ENCODE results near the gene NTPCR.
"Not testable (repeated sequence)": the region's sequence is repeated elsewhere in the genome, so short reads cannot be mapped to it uniquely, and the experiment has no call there.

NTPCR gene

DNA sequence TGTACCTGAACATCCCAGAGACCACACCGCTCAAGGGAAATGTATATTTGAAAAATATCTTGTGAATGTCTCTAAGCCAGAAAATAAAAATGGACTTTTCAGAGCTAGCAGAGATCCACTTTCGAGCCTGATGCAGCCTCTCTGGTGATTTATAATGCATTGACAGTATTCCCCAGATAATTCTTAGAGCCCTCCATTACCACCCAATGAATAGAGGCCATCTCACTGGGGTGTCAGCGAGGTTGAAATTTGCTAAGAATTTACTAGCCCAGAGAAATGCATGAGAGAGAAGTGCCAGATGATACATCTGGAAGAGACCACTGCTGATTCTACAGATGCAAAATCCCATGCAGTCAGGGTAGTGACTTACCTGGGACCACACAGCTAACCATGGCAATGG, 25.5 kb upstream of the NTPCR start:
- Histone ChIP-seq H3K27me3 (ENCODE audit: insufficient read depth, poor library complexity, severe bottlenecking) (no peaks in the 10 kb centered on the region), H3K4me3 (replicated peaks; ENCODE audit: insufficient read depth, low read length) (no peak overlapping the region), H3K27ac (replicated peaks) (no peak overlapping the region)
- no peak for TF ChIP-seq POLR2AphosphoS5 (IDR thresholded peaks at IDR 0.05; ENCODE audit: low read depth)
- DNase-seq (ENCODE audit: low read depth in 1 of 2, low spot score in 1 of 2): no peak

DNA sequence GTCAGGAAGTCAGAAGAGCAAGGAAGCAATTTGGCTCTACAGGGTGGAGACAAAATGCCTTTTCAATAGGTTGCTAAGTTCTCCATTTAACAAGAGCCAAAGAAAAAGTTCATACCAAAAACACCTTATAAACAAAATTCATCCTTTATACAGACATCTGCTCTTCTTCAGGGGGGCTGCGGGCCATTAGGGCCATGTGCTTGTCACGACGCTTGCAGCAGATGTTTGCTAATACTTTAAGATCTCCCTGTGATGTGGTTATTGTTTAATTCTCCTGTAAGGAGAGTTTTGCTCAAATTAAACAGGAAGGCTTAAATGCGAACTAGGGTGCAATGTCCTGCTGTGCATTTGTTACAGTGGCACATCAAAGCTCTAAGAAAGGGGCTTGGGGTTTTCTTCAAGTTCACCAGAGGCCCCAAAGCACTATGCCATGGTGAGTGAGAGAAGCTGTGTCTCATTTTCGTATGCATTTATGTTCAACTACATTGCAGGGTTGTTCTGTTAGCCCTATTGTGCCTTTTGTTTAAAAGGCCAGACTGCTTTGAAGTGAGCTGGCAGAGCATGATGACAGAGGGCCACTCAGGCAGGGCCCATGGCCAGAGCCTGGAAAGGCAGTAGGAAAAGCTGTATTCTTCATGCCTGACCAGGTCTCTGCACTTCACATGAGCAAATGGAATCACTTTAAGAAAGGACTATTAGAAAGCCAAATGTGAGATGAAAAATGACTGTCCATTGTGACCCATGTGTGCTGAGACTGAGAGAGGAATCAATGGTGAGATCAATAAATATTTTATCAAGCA, 24.8 kb upstream of the NTPCR start:
- no peak overlapping the region for H3K27ac ChIP-seq (replicated peaks)
- TF ChIP-seq, protein P1, sequence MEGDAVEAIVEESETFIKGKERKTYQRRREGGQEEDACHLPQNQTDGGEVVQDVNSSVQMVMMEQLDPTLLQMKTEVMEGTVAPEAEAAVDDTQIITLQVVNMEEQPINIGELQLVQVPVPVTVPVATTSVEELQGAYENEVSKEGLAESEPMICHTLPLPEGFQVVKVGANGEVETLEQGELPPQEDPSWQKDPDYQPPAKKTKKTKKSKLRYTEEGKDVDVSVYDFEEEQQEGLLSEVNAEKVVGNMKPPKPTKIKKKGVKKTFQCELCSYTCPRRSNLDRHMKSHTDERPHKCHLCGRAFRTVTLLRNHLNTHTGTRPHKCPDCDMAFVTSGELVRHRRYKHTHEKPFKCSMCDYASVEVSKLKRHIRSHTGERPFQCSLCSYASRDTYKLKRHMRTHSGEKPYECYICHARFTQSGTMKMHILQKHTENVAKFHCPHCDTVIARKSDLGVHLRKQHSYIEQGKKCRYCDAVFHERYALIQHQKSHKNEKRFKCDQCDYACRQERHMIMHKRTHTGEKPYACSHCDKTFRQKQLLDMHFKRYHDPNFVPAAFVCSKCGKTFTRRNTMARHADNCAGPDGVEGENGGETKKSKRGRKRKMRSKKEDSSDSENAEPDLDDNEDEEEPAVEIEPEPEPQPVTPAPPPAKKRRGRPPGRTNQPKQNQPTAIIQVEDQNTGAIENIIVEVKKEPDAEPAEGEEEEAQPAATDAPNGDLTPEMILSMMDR (IDR thresholded peaks at IDR 0.05; ENCODE audit: insufficient read depth, low read length): no peak
- TF ChIP-seq, protein P2, sequence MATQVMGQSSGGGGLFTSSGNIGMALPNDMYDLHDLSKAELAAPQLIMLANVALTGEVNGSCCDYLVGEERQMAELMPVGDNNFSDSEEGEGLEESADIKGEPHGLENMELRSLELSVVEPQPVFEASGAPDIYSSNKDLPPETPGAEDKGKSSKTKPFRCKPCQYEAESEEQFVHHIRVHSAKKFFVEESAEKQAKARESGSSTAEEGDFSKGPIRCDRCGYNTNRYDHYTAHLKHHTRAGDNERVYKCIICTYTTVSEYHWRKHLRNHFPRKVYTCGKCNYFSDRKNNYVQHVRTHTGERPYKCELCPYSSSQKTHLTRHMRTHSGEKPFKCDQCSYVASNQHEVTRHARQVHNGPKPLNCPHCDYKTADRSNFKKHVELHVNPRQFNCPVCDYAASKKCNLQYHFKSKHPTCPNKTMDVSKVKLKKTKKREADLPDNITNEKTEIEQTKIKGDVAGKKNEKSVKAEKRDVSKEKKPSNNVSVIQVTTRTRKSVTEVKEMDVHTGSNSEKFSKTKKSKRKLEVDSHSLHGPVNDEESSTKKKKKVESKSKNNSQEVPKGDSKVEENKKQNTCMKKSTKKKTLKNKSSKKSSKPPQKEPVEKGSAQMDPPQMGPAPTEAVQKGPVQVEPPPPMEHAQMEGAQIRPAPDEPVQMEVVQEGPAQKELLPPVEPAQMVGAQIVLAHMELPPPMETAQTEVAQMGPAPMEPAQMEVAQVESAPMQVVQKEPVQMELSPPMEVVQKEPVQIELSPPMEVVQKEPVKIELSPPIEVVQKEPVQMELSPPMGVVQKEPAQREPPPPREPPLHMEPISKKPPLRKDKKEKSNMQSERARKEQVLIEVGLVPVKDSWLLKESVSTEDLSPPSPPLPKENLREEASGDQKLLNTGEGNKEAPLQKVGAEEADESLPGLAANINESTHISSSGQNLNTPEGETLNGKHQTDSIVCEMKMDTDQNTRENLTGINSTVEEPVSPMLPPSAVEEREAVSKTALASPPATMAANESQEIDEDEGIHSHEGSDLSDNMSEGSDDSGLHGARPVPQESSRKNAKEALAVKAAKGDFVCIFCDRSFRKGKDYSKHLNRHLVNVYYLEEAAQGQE (IDR thresholded peaks at IDR 0.05; ENCODE audit: insufficient replicate concordance, low read depth): no peak
- TF ChIP-seq SPI1 (IDR thresholded peaks at IDR 0.05; ENCODE audit: borderline replicate concordance, low read depth): no peak
- TF ChIP-seq GABPA (IDR thresholded peaks at IDR 0.05; ENCODE audit: low read depth): no peak
- TF ChIP-seq POLR2AphosphoS5 (IDR thresholded peaks at IDR 0.05; ENCODE audit: low read depth): no peak
- no peak overlapping the region for H3K4me3 ChIP-seq (replicated peaks; ENCODE audit: insufficient read depth, low read length)
- no peaks in the 10 kb centered on the region for H3K27me3 ChIP-seq (ENCODE audit: insufficient read depth, poor library complexity, severe bottlenecking)
- no peak for DNase-seq (ENCODE audit: low read depth in 1 of 2, low spot score in 1 of 2)

DNA sequence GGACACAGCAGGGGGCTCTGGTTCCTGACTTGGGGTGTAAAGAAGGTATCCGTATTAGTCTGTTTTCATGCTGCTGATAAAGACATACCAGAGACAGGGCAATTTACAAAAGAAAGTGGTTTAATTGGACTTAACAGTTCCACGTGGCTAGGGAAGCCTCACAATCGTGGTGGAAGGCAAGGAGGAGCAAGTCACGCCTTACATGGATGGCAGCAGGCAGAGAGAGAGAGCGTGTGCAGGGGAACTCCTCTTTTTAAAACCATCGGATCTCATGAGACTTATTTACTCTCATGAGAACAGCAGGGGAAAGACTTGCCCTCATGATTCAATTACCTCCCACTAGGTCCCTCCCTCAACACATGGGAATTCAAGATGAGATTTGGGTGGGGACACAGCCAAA, 23.2 kb upstream of the NTPCR start:
- not testable (repeated sequence) for H3K4me3 ChIP-seq (replicated peaks; ENCODE audit: insufficient read depth, low read length); H3K27me3 ChIP-seq (ENCODE audit: insufficient read depth, poor library complexity, severe bottlenecking); DNase-seq (ENCODE audit: low read depth in 1 of 2, low spot score in 1 of 2); H3K27ac ChIP-seq (replicated peaks)

DNA sequence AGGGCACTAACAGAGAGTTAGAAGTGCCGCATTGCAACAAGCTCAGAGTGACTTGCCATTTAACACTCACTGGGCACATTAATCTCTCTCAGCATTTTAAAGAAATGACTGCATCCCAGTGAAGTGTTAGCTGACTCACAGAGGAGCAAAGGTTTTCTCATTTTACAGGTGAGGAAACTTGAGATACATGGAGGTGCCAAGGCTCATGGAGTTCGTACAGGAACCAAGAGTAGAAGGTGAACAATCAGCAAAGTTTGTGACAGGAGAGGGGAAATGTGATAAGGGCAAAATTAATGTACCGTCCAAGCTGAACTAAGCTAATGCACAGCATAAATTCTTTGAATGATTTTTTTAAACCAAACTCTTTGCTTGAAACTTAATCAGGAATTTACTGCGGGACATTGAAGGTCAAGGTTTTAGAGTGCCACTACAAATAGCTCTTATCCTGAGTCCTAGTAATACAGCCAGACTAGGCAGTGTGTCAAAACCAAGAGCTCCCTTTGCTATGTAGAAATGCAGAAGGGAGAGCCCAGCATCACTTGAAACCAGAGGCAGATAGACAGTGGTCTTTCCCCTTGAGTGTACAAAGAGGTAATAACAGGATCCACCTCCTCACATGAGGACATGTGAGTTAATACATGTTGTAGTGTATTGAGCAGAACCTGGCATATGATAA, 22.4 kb upstream of the NTPCR start:
- Histone ChIP-seq H3K27me3 (ENCODE audit: insufficient read depth, poor library complexity, severe bottlenecking) (no peaks in the 10 kb centered on the region), H3K4me3 (replicated peaks; ENCODE audit: insufficient read depth, low read length) (no peak overlapping the region), H3K27ac (replicated peaks) (no peak overlapping the region)
- TF ChIP-seq GABPA (IDR thresholded peaks at IDR 0.05; ENCODE audit: low read depth) (no peak), SPI1 (IDR thresholded peaks at IDR 0.05; ENCODE audit: borderline replicate concordance, low read depth) (no peak), POLR2AphosphoS5 (IDR thresholded peaks at IDR 0.05; ENCODE audit: low read depth) (no peak)
- TF ChIP-seq, protein P2 (IDR thresholded peaks at IDR 0.05; ENCODE audit: insufficient replicate concordance, low read depth): no peak
- TF ChIP-seq, protein P1 (IDR thresholded peaks at IDR 0.05; ENCODE audit: insufficient read depth, low read length): no peak
- DNase-seq (ENCODE audit: low read depth in 1 of 2, low spot score in 1 of 2): no peak

Data from HL-60 (cell line).